HepG2 (cell line): Measurements from ENCODE around the gene IQCK. TPM values are rescaled to one million over a fixed set of nuclear protein-coding genes. Genes with fewer than 3 reads are reported as not detected.

Experiments
- CHD2 ChIP-seq: IDR thresholded peaks from 2 replicates; pipeline ENCODE4 v1.6.1; 2011; ENCODE audit warnings: low read depth, low read length, improper control_type of control experiment
- EZH2 ChIP-seq: conservative IDR thresholded peaks from 2 replicates; pipeline ENCODE4 v1.6.1; 2012; ENCODE audit warnings: mild to moderate bottlenecking, low read depth, low read length, moderate library complexity
- HMG20B ChIP-seq: conservative IDR thresholded peaks from 2 replicates; pipeline ENCODE4 v1.6.1; 2016; ENCODE audit warnings: missing genetic modification reagents, missing compliant biosample characterization
- HMGA1 ChIP-seq: sonication (generic); formaldehyde crosslinking; conservative IDR thresholded peaks from 2 replicates; pipeline ENCODE4 v1.4.0; 2020; ENCODE audit warnings: missing genetic modification reagents
- KDM4B ChIP-seq: sonication (generic); formaldehyde crosslinking; IDR thresholded peaks from 2 replicates; pipeline ENCODE4 v1.4.0; 2020; ENCODE audit warnings: missing genetic modification reagents
- MYNN ChIP-seq: sonication (generic); formaldehyde crosslinking; IDR thresholded peaks from 2 replicates; pipeline ENCODE4 v1.4.0; 2020; ENCODE audit warnings: mild to moderate bottlenecking, low read depth, missing genetic modification reagents
- NFE2L2 ChIP-seq: fragments of 150-350 bp; IDR thresholded peaks from 2 replicates; pipeline ENCODE4 v1.6.1; 2014; ENCODE audit warnings: low read length
- PCBP2 ChIP-seq: fragments of 200-400 bp; formaldehyde crosslinking; optimal IDR thresholded peaks from 2 replicates; pipeline ENCODE3; 2018; ENCODE audit warnings: low read length, low read depth; ENCODE audit not compliant: poor library complexity, severe bottlenecking
- POLR2AphosphoS2 ChIP-seq: IDR thresholded peaks from 2 replicates; pipeline ENCODE4 v1.6.1; 2011; ENCODE audit warnings: low read depth, low read length, improper control_type of control experiment
- PRPF4 ChIP-seq: fragments of 200-400 bp; formaldehyde crosslinking; IDR thresholded peaks from 2 replicates; pipeline ENCODE4 v1.6.1; 2016; ENCODE audit warnings: low read length, low read depth; ENCODE audit not compliant: poor library complexity, severe bottlenecking
- RBM39 ChIP-seq: fragments of 200-400 bp; formaldehyde crosslinking; IDR thresholded peaks from one replicate; pipeline ENCODE4 v1.6.1; 2018; ENCODE audit warnings: antibody characterized with exemption, mild to moderate bottlenecking, low read depth, low read length; ENCODE audit not compliant: poor library complexity, severe bottlenecking
- SIX4 ChIP-seq: sonication (generic); formaldehyde crosslinking; IDR thresholded peaks from 2 replicates; pipeline ENCODE4 v1.4.0; 2020; ENCODE audit warnings: missing genetic modification reagents
- TFDP1 ChIP-seq: IDR thresholded peaks from 2 replicates; pipeline ENCODE4 v1.6.1; 2016; ENCODE audit warnings: missing compliant biosample characterization, missing genetic modification reagents, borderline replicate concordance
- ZFP82 ChIP-seq: sonication (generic); formaldehyde crosslinking; IDR thresholded peaks from 2 replicates; pipeline ENCODE4 v1.5.1; 2020; ENCODE audit warnings: mild to moderate bottlenecking, missing genetic modification reagents, borderline replicate concordance
- ZNF569 ChIP-seq: sonication (generic); formaldehyde crosslinking; IDR thresholded peaks from 2 replicates; pipeline ENCODE4 v1.5.0; 2020; ENCODE audit warnings: mild to moderate bottlenecking, missing genetic modification reagents, moderate library complexity, borderline replicate concordance
- ZNF724P ChIP-seq: sonication (generic); formaldehyde crosslinking; IDR thresholded peaks from 2 replicates; pipeline ENCODE4 v1.8.0; 2022; ENCODE audit warnings: missing genetic modification reagents, borderline replicate concordance
- ZNF839 ChIP-seq: sonication (generic); formaldehyde crosslinking; IDR thresholded peaks from 2 replicates; pipeline ENCODE4 v1.4.0; 2020; ENCODE audit warnings: missing genetic modification reagents, mild to moderate bottlenecking, borderline replicate concordance
- ZNF878 ChIP-seq: sonication (generic); formaldehyde crosslinking; IDR thresholded peaks from 2 replicates; pipeline ENCODE4 v1.8.1; 2023; ENCODE audit warnings: mild to moderate bottlenecking, missing genetic modification reagents, moderate library complexity
- ZSCAN30 ChIP-seq: sonication (generic); formaldehyde crosslinking; IDR thresholded peaks from 2 replicates; pipeline ENCODE4 v1.5.0; 2020; ENCODE audit warnings: mild to moderate bottlenecking, missing genetic modification reagents
- polyA plus RNA-seq, 8 experiments: library from polyadenylated mRNA; depleted of rRNA in 3 of 8; stranded (reverse) in 7 of 8; unstranded in 1 of 8; fragments of >200 nt; fragmentation: Illumina TruSeq in 4 of 8; extraction: Trizol in 4 of 8; gene quantifications; 2 replicates each; pipeline versions ENCODE4 v1.2.1 to v1.2.3, GENCODE V29; 2011 to 2016; ENCODE audit warnings: low read depth in 4 of 8, missing spikeins in 1 of 8, mixed read lengths in 1 of 8; ENCODE audit not compliant: insufficient read depth in 1 of 8
- total RNA-seq, 5 experiments: library from RNA; depleted of rRNA; stranded (reverse); fragments of >200 nt; fragmentation: Illumina TruSeq; extraction: Trizol; gene quantifications; 2 replicates each; pipeline ENCODE4 v1.2.3, GENCODE V29; 2016; ENCODE audit warnings: low read depth in 1 of 5
- TF ChIP-seq, protein P1 (sequence below): sonication (generic); formaldehyde crosslinking; IDR thresholded peaks from 2 replicates; pipeline ENCODE4 v1.4.0; 2020; ENCODE audit warnings: missing genetic modification reagents

The IQCK gene
- total and polyA plus RNA-seq, 2 of the 13 experiments (the other 11 are each of a cell fraction or from before 2014, with no cell fraction given): 5.1 to 7.3 TPM

GRCh38 chr16:19886073-19886941, 168.2 kb downstream of the IQCK start (continued):
- TF ChIP-seq EZH2 (no peak), ZNF878 (CRISPR knock-in tag) (no peak), ZNF569 (CRISPR knock-in tag) (no peak), PCBP2 (no peak), MYNN (CRISPR knock-in tag) (no peak), HMGA1 (CRISPR knock-in tag) (no peak), ZNF839 (CRISPR knock-in tag) (no peak), SIX4 (CRISPR knock-in tag) (no peak), ZFP82 (CRISPR knock-in tag) (no peak), ZSCAN30 (CRISPR knock-in tag) (no peak), ZNF724P (no peak), HMG20B (CRISPR knock-in tag) (peak; percentile 45; the same call in 1 of the 2 replicates), KDM4B (CRISPR knock-in tag) (peak; percentile 91), TFDP1 (CRISPR knock-in tag) (peak; percentile 91; the same call in 1 of the 2 replicates), PRPF4 (no peak), RBM39 (no peak), NFE2L2 (peak; percentile 40), CHD2 (no peak), POLR2AphosphoS2 (no peak)
- TF ChIP-seq, protein P1, sequence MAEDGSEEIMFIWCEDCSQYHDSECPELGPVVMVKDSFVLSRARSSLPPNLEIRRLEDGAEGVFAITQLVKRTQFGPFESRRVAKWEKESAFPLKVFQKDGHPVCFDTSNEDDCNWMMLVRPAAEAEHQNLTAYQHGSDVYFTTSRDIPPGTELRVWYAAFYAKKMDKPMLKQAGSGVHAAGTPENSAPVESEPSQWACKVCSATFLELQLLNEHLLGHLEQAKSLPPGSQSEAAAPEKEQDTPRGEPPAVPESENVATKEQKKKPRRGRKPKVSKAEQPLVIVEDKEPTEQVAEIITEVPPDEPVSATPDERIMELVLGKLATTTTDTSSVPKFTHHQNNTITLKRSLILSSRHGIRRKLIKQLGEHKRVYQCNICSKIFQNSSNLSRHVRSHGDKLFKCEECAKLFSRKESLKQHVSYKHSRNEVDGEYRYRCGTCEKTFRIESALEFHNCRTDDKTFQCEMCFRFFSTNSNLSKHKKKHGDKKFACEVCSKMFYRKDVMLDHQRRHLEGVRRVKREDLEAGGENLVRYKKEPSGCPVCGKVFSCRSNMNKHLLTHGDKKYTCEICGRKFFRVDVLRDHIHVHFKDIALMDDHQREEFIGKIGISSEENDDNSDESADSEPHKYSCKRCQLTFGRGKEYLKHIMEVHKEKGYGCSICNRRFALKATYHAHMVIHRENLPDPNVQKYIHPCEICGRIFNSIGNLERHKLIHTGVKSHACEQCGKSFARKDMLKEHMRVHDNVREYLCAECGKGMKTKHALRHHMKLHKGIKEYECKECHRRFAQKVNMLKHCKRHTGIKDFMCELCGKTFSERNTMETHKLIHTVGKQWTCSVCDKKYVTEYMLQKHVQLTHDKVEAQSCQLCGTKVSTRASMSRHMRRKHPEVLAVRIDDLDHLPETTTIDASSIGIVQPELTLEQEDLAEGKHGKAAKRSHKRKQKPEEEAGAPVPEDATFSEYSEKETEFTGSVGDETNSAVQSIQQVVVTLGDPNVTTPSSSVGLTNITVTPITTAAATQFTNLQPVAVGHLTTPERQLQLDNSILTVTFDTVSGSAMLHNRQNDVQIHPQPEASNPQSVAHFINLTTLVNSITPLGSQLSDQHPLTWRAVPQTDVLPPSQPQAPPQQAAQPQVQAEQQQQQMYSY: no peak
